Inferior parietal cortex (tissue), 1 donor: ENCODE data around the gene URM1.
"Not testable (repeated sequence)": the region's sequence is repeated elsewhere in the genome, so short reads cannot be mapped to it uniquely, and the experiment has no call there.

Experiments used
- DNase-seq: peaks from one replicate; pipeline ENCODE4 v3.0.0-alpha.2; 2016; ENCODE audit errors: extremely low spot score

URM1 gene

GRCh38 chr9:128370752-128371629, at the start of gene URM1:
Gene URM1, plus strand, starts transcription at chr9:128371374. Its CDS starts 7 bp downstream, at chr9:128371381.
- DNase-seq: peak; percentile 98

DNA sequence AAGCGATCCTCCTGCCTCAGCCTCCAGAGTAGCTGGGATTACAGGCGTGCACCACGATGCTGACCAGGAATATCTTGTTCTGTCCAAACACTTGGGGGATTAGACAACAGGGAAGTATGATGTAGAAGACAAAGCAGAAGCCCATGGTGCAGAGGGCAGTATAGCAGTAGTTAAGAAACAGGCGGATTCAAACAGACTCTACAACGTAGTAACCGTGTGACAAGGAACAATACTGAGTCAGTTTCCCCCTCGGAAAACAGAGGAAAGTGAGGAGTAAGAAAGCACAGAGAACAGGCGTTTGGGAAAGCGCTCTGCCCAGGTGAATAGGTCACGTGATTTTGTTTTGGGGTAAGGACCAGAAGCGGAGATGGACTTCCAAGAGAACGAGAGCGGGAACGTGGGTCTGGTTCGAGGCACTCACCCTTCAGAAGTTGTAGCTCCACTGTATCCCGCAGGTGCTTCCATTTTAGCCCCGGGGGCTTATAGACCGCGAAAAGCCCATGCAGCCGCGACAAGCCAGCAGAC, 49.2 kb upstream of the URM1 start:
- no peak for DNase-seq

DNA sequence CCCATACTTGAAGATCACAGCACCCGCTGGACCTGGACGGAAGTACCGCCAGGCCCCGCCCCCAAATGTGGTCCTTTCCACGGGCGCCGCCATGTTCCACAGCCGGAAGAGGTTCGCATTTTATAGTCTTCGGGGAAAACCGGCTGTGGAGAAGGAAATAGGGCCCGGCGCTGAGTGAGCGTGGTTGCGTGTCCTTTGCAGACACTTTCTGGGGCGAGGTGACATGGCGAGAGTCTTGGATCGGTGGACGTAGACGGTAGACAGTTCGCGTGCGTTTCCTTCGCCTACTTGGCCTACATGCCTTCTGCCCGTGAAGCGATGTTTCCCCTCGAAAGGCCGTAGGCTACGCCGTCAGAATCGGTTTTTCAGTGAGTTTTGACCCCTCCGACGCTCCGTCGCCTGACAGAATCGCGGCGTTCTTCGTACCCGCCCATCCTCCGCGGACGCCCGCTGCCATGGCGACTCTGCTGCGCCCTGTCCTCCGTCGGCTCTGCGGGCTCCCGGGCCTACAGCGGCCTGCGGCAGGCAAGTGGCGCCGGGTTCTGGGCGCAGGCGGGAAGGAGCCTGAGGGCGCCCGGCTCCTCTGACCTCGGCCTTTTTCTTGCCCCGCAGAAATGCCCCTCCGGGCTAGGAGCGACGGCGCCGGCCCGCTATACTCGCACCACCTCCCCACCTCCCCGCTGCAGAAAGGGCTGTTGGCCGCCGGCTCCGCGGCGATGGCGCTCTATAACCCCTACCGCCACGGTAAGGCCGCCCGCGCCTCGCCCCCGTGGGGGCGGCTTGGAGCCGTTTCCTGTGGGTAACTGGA, 48.6 kb upstream of the URM1 start, which contains the start of the genes COQ4 and TRUB2:
COQ4 (plus strand) TSS at position 436 of the 808 bp plus-strand sequence; CDS start at position 456, 20 bp downstream.
TRUB2 (minus strand) TSS at position 44 of the 808 bp plus-strand sequence; CDS start at position 5, 39 bp downstream.
- DNase-seq: peak; percentile 99

- no peak for DNase-seq
Measured at GRCh38 chr9:128323212-128323730, 47.9 kb upstream of the URM1 start.

DNA sequence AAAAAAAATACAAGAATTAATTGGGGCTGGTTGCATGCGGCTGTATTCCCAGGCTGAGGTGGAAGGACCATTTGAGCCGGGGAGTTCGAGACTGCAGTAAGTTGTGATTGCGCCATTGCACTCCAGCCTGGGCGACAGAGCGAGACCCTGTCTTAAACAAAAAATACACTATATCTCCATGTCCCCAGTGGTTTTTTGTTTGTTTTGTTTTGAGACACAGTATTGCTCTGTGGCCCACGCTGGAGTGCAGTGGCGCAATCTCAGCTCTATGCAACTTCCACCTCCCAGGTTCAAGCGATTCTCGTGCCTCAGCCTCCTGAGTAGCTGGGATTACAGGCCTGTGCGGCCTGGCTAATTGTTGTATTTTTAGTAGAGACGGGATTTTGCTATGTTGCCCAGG, 47.4 kb upstream of the URM1 start:
- DNase-seq: no peak

GRCh38 chr9:128324401-128324800, 46.8 kb upstream of the URM1 start:
- no peak for DNase-seq

- DNase-seq: no peak
Measured at GRCh38 chr9:128325629-128326028, 45.5 kb upstream of the URM1 start.

DNA sequence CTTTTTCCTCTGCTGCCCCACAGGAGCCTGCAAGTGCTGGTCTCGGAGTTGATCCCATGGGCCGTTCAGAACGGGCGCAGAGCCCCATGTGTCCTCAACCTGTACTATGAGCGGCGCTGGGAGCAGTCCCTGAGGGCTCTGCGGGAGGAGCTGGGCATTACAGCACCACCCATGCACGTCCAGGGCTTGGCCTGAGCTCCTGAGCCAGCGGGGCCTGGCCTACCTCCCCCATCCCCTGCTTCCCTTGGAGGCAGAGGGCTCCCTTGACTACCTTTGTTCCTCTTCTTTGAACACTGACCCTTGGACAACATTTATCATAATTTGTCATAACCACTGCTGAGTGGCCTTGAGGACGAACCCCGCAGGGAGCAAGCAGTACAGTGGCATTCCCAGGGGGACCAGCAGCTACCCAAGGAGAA, 37.7 kb upstream of the URM1 start:
- no peak for DNase-seq

DNA sequence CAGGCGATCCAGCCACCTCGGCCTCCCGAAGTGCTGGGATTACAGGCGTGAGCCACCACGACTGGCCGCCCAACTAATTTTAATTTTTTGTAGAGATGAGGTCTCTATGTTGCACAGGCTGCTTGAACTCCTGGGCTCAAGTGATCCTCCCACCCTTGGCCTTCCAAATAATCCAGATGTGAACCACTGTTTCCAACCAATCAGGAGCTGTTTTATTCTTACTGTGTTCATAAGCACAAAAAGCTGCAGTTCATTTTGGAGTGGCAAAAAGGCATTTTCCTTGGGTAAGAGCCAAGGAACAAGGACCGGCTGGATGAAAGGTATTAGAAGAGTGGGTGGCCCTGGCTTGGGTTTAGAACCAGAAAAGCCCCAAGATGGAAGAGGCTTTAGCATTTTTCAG, 36.0 kb upstream of the URM1 start:
- no peak for DNase-seq

DNA sequence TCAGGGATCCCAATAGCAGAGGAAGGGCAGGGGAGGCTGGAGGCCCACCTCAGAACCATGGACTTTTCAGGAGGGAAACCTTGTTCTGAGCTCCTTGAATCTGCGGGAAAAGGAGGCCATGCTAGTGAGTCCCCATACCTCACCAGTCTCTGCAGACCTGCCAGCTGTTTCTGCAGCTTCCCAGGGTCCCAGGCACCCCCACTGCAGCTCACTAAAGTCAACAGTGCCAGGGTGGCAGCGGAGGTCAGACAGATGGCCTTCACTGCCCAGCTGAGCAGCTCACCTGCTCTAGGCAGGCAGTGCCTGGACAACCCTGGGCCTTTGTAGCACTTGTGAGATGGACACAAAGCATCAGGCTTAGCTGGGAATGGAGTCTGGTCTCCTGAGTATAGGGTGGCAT, 35.3 kb upstream of the URM1 start:
- DNase-seq: no peak

DNA sequence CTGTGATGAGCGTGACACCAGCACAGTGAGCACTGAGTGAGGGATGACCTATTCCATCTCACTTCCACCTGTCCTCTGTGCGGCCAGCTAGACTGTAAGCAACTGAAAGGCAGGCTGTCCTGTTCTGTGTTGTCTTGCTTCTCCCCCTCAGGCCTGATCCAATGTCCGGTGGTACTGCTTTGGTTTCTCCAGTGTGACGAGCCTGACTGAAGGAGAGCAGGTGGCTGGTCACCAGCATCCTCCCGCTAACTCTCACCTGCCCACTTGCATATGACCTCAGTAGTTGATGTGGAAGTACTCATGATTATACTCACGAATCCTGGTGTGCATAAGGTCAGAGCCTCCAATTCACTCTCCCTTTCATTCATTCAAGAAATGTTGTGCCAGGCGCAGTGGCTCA, 33.2 kb upstream of the URM1 start:
- DNase-seq: no peak

- DNase-seq: not testable (repeated sequence)
Measured at GRCh38 chr9:128338852-128339614, 32.1 kb upstream of the URM1 start.

DNA sequence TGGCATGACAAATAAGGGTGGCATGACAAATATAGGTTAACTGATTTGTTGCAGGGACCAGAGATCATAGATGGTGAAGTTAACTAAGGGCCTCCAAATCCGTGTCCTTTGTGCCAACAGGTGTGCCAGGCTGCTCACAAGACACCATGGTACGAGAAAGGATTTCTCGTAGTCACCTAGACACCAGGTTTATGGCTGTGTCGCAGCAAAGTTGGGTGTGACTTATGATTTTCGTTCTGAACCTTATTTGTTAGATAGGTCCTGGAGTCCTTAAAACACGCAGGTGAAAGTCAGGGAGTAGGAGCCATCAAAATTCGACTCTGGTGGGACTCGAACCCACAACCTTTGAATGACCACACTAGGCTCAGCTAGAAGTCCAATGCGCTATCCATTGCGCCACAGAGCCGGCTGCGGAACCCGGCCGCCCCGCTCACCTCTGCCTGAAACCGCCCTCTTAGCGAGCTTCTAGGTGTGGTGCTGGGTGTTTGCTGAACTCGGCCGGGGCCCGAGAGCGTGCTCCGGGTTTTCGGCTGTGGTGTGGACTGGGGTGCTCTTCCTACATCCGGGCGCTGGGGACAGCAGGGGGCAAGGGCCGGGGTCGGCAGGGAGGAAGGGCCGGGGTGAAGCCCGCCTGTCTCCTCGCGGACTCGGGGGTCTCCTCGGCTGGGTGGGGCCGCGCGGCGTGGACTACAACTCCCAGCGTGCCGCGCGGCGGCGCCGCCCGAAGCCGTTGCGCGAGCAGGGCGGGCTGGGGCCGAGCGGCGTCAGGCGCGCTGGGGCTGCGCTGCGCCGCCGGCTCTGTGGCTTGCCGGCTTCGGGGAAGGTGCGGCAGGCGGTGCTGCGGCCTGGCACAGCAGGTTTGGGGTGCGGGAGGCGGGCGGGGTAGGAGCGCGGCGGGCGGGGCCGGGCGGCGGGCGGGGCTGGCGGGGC, 31.1 kb upstream of the URM1 start, which contains the start of gene SLC27A4:
SLC27A4 (plus strand) TSS at position 767 of the 930 bp plus-strand sequence. CDS start 2,606 bp downstream, outside the sequence.
- DNase-seq: peak; percentile 72

DNA sequence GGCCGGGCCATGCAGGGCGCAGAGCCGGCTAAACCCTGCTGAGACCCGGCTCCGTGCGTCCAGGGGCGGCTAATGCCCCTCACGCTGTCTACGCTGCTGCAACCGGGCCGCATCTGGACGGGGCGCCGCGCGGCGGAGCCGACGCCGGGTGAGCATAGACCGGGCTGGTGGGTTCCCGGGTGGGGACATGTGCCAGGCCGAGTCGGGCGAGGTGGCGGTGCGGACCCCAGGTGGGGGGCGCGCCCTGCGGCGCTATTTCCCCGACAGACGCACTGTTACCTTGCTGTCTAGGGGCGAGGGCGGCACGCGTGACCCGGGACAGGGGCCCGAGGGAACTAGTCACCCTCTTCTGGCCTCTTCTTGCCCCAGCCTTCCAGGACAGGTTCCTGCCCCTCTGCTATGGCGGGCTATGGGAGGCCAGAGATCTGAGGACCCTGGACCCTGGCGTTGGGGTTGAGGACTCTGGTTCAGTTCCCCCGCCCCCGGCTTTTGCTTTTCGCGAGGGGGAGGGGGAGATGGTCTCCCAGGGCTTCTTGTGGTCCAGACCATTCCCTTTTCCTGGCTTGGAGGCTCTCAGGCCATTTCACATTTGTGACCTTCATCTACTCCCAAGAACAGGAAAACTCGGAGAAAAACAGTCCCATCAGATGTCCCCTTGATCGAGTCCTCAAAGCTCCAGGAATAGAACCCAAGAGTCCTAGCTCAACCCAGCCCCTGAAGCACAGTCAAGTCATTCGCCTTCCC, 30.3 kb upstream of the URM1 start:
- no peak for DNase-seq

- DNase-seq: peak; percentile 75
Measured at GRCh38 chr9:128341435-128341849, 29.7 kb upstream of the URM1 start.

DNA sequence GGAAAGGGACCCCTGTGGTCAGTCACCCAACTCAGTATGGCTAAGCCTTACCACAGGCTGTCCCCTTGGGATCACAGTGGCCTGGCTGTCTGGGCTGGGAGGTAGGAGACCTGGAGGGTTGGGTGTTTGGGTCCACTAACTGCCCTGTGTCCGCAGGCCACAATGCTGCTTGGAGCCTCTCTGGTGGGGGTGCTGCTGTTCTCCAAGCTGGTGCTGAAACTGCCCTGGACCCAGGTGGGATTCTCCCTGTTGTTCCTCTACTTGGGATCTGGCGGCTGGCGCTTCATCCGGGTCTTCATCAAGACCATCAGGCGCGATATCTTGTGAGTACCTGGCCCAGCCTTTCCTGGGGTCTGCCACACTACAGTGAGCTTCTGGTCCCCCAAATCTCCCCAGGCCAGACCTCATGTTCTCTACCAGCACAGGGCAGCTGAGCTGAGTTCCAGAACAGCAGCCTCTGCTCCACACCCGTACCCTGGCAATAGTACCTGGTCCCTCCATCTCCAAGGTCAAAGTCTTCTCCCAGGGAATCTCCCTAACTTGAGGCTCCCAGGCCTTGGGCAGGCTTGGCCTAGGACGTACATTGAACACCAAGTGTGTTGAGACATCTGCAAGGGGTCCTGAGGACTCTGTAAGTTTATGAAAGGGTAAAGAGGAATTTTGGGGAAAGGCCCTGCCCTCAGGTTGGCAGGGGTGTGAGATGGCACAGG, 28.0 kb upstream of the URM1 start:
- no peak for DNase-seq

GRCh38 chr9:128343855-128344254, 27.3 kb upstream of the URM1 start:
- DNase-seq: no peak

DNA sequence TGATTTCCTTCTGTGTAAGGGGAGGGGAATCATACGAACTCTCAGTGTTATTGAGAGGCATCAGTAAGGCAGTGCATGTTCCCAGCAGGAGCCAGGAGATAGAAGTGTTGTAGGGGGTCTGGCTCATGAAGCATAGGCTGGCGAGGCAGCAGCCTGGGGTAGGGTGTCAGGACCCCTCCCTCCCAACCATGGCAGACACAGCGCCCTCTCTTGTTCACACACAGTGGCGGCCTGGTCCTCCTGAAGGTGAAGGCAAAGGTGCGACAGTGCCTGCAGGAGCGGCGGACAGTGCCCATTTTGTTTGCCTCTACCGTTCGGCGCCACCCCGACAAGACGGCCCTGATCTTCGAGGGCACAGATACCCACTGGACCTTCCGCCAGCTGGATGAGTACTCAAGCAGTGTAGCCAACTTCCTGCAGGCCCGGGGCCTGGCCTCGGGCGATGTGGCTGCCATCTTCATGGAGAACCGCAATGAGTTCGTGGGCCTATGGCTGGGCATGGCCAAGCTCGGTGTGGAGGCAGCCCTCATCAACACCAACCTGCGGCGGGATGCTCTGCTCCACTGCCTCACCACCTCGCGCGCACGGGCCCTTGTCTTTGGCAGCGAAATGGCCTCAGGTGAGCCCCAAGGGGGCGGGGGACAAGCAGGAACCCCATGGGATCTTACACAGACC, 26.1 kb upstream of the URM1 start:
- no peak for DNase-seq
